ENCODE results near the gene NOS1AP. TPM values are rescaled to one million over a fixed set of nuclear protein-coding genes. Genes with fewer than 3 reads are reported as not detected.
"Not testable (repeated sequence)": the region's sequence is repeated elsewhere in the genome, so short reads cannot be mapped to it uniquely, and the experiment has no call there.

Gene NOS1AP
- total RNA-seq, 1 experiment from 2014 or later: 0.76 TPM

DNA sequence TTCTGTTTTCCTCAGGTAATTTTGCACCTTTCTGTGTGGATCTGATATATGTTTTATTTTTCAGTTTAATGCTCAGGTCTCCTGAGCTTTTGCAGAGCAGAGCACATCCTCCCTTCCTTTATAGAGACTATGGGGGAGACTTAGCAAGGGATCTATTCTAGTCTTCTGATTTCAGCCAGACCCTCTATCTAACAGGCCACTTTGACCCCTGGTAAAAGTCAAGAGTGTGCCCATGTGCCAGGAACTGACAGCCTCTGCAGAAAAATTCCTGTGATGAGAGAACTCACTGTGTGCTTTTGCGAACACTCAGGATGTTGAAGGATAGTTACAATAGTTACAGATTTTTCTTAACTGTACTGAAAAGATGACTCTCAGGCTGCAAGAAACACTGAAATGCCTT is 123.3 kb downstream of the NOS1AP start:
- DNase-seq (ENCODE audit: low read depth): no peak

- DNase-seq (ENCODE audit: low read depth): no peak
Observed at GRCh38 chr1:162193221-162193620, 123.7 kb downstream of the NOS1AP start.

- no peak for DNase-seq (ENCODE audit: low read depth)
Observed at GRCh38 chr1:162193815-162194214, 124.3 kb downstream of the NOS1AP start.

- DNase-seq (ENCODE audit: low read depth): no peak
Observed at GRCh38 chr1:162195567-162195966, 126.1 kb downstream of the NOS1AP start.

- no peak for DNase-seq (ENCODE audit: low read depth)
Observed at GRCh38 chr1:162196387-162196786, 126.9 kb downstream of the NOS1AP start.

DNA sequence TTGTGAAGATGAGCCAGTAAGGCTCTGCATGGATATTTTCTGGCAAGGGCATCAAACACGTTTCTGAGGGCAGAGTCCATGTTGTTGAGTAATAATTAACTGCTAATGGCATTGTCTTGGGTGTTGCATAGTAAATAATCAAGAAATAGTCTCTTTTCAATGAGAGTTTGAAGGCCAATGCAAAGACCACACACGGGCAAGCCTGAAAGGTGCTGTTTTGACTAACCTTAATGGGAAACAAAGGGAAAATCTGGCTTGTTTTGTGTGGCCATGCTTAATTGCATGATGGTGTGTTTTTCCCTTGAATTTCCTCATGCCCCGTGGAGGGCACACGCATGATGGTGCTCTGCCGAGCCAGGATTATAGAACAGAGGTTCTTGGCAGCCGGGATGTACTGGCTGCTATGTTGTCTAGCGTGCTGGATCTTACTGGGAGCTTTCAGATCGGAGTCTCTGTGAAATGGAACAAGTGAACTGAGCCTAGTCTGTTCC is 127.6 kb downstream of the NOS1AP start:
- DNase-seq (ENCODE audit: low read depth): no peak

DNA sequence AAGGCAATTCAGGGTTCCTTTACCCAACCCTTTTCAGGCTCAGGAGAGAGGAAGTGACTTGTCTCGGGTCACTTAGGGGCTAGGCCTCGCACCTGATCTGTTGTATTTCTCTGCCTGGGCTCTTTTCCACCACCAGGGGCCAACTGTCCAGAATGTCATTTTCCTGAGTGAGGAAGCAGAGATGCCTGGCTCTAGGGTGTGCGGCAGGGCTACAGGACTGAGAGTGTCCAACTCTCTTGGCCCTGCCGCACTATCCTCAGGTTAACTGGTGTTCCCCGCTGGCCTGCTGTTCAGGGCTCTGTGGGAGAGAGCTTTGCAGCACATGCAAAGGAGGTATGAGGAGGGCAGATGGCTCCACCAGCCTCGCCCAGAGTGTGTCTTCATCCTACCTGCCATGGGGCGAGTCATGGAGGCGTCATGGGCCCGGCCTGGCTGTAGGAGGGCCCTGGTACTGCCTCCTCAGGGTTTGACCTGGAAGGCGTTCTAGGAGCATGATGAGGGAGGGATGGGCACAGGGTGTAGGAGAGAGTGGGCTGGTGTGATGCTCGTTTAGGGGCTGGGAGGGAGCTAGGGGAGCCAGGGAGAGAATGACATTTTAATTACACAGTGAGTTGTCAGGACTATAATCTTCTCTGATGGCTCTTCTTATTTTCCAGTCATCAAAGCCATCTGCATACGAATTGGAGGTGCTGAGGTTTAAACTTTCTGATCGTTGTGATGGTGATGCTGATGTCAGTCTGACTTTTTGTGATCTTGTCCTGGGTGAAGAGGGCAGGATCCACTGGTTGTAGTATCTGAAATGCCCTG is 128.3 kb downstream of the NOS1AP start:
- no peak for DNase-seq (ENCODE audit: low read depth)

DNA sequence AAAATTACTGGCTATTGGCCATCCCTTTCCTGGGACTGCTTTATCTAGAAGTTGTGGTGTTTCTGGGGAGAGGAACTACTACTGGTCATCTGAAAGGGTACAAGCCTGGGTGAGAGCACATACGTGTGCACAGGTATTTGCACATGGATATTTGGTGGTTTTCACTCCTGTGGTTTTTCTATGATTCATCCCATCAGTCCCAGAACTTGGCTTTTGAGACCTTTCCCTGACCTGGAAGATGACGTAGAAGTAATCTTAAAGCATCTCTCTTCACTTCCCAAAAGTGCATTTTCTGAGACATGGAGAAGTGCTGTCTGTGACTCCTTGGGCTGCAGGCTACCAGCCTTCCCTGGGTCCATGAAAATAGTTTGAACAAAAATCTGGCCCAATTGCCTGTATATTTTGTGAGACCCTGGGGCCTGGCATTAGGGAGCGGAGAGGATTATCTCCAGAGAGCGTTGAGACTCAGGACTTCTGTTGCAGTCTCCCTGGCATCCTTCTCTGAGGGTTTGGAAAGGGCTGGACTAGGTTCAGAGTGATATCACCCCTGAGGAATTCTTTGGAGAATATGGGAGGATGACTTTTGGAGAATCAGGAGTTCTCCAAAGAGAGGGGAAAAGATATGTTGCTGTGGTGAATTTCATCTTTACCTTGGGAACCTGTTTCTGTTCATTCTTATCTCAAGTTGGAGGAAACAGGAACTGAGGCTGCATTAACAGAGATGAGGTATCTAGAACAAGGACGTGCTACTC is 130.8 kb downstream of the NOS1AP start:
- peak; percentile 71 for DNase-seq (ENCODE audit: low read depth)

- not testable (repeated sequence) for DNase-seq (ENCODE audit: low read depth)
Observed at GRCh38 chr1:162201062-162201461, 131.6 kb downstream of the NOS1AP start.

GRCh38 chr1:162204129-162204822 is 134.8 kb downstream of the NOS1AP start:
- no peak for DNase-seq (ENCODE audit: low read depth)

DNA sequence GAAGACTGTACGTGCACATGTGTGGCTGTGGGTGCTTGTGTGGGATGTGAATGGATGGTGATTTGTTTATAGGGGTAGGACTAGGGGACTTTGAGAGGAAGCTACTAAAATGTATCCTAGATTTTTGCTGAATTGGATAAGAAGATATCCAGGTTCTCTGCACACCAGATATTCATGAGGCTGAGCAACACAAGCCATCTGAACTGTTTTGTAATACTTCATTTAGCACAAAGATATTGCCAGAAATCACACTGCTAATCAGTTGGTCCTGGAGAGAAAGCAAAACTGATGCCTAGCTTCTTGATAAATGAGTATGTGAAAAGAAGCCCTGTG is 135.3 kb downstream of the NOS1AP start:
- no peak for DNase-seq (ENCODE audit: low read depth)

GRCh38 chr1:162206300-162206699 is 136.8 kb downstream of the NOS1AP start:
- DNase-seq (ENCODE audit: low read depth): no peak

- peak; percentile 71 for DNase-seq (ENCODE audit: low read depth)
Observed at GRCh38 chr1:162206749-162207635, 137.5 kb downstream of the NOS1AP start.

- DNase-seq (ENCODE audit: low read depth): no peak
Observed at GRCh38 chr1:162207862-162208261, 138.4 kb downstream of the NOS1AP start.

- DNase-seq (ENCODE audit: low read depth): peak; percentile 53
Observed at GRCh38 chr1:162210196-162210595, 140.7 kb downstream of the NOS1AP start.

DNA sequence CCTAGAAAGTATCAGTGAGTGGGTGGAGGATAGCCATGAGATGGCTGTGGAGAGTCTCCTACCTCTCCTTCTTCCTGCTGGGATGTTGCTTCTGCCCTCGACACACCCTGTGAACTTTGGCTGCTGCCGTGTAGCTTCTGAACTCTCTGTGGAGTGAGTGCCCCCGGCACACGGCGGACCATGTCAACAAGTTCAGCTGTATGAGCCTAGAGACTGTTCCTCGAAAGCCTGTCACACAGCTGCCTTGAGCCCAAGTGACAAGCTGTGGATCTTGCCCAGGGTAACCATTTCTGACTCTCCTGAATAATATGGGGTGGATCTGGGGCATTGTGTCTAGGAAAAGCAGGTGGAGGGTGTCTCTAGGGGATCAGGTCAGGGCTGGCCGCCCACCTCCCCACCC is 143.2 kb downstream of the NOS1AP start:
- no peak for DNase-seq (ENCODE audit: low read depth)

DNA sequence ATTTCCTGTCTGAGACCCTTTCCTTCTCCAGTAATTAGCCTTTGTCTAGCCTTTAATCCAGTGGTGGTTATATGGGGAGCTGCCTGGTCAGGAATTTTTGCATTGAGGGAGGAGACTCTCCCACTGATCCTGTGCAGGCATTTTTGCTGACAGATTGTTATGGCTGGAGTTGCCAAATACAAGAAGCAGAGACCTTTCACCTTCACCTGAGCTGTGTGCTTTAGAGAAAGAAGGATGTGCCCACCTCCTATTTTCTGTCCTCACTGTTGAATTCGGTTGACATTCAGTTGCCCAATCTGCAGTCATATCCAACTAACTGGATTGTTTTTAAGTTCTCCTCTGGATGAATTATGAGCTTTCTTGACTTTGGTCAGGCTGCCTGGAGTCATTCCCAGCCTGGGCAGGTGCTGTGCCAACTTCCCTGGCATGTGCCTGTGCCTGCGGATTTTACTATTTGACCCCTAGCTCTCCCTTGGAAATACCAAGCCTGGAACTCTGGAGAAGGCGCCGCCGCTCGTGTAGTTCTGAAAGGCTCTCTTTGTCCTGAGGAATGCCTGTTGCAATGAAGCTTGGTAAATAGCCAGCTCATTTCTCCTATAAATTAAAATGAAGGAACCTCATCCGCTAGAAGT is 143.9 kb downstream of the NOS1AP start:
- peak; percentile 92 for DNase-seq (ENCODE audit: low read depth)

DNA sequence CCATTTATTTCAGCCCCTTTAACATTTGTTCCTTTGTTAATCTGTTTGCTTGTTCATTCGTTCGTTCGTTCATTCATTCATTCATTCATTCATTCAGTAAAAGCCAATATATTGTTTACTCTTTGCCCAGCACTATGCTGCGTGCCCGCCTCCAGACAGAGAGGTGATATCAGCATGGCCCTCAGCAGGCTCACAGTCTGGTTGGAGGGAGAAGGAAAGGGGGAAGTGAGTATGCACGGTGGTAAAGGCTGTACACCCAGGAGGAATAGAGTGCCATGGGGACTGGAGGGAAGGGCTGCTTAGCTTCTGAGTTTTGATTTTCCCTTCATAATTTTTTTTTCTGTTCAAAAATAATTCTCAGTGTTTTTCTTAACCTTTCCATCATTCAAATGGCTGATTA is 144.7 kb downstream of the NOS1AP start:
- DNase-seq (ENCODE audit: low read depth): no peak

GRCh38 chr1:162215902-162216301 is 146.4 kb downstream of the NOS1AP start:
- no peak for DNase-seq (ENCODE audit: low read depth)

DNA sequence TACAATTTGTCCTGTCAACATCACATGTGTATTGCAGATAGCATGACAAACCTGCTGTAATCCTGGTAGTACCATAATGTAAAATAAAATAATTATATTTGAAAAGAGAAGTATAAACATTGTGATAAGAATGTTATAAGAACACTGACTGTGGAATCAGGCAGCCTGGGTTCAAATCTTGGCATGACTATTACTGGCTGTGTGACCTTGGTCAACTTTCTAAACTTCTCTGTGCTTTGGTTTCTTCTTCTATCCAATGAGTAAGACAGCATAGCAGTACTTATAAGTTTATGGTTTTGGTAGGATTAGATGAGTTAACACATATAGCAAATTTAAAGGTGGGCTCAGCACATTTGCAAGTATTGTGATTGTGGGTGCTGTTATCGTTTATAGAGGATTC is 147.1 kb downstream of the NOS1AP start:
- no peak for DNase-seq (ENCODE audit: low read depth)

DNA sequence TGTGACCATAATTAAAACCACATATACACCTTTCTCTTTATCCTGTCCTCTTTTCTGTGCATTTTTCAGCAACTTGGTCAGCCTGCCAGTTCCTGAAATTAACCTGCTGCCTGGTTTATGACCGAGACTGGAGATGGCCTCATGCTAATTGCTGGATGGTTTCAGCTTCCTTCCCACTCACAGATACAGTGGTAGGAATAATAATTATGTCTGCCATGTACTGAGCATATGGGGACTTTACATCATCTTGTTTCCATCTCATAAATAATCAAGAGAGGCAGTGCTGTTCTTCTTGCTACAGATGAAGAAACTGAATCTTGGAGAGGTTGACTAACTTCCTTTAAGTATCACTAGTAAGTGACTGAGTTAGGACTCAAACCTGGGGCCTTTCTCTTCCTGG is 148.2 kb downstream of the NOS1AP start:
- DNase-seq (ENCODE audit: low read depth): no peak
